Frontal cortex (tissue), 4 donors: ENCODE data around the gene CD244. TPM values are rescaled to one million over a fixed set of nuclear protein-coding genes. Genes with fewer than 3 reads are reported as not detected.
"Not testable (repeated sequence)": the region's sequence is repeated elsewhere in the genome, so short reads cannot be mapped to it uniquely, and the experiment has no call there.

Experiments
- DNase-seq, 2 donors: peaks; one replicate each; pipeline ENCODE4 v3.0.0; 2012; ENCODE audit warnings: low spot score in 2 of 2
- FAIRE-seq: peaks from 2 replicates; lab custom pipeline; 2012; peaks lifted over from hg19 to GRCh38; lab: Jason Lieb, UNC
- total RNA-seq: library from RNA; depleted of rRNA; stranded (reverse); fragments of >200 nt; gene quantifications from one replicate; pipeline ENCODE4 v1.2.3, GENCODE V29; 2014
- donor health status: control.
- donor health status: control.
- donor health status: control.

The CD244 gene, protein sequence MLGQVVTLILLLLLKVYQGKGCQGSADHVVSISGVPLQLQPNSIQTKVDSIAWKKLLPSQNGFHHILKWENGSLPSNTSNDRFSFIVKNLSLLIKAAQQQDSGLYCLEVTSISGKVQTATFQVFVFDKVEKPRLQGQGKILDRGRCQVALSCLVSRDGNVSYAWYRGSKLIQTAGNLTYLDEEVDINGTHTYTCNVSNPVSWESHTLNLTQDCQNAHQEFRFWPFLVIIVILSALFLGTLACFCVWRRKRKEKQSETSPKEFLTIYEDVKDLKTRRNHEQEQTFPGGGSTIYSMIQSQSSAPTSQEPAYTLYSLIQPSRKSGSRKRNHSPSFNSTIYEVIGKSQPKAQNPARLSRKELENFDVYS
- not detected for total RNA-seq

- FAIRE-seq (no peak), DNase-seq (no peak)
These were observed at the start of gene CD244 for GRCh38 chr1:160862203-160863060. Gene CD244 (minus strand): TSS chr1:160862887. CDS start chr1:160862677, 210 bp downstream.

GRCh38 chr1:160911925-160912324 lies 49.2 kb upstream of the CD244 start:
- DNase-seq (no peak), FAIRE-seq (no peak)

GRCh38 chr1:160911441-160911840 lies 48.8 kb upstream of the CD244 start:
- DNase-seq (no peak), FAIRE-seq (no peak)

DNA sequence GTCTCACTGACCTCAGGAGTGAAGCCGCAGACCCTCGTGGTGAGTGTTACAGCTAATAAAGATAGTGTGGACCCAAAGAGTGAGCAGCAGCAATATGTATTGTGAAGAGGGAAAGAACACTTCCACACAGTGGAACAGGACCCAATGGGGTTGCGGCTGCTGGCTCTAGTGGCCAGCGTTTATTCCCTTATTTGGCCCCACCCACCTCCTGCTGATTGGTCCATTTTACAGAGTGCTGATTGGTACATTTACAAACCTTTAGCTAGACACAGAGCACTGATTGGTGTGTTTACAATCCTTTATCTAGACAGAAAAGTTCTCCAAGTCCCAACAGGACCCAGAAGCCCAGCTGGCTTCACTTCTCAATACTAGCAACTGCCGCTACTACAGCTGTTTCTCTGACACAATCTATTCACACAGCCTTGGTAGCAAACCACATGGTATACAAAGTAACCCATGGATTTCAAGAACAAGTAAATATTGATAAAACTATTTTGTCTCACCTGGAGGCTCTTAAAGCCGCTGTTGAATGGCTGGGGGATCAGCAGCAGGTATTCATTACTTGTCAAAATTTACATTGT lies 47.6 kb upstream of the CD244 start:
- DNase-seq = no peak
- no peak for FAIRE-seq

DNA sequence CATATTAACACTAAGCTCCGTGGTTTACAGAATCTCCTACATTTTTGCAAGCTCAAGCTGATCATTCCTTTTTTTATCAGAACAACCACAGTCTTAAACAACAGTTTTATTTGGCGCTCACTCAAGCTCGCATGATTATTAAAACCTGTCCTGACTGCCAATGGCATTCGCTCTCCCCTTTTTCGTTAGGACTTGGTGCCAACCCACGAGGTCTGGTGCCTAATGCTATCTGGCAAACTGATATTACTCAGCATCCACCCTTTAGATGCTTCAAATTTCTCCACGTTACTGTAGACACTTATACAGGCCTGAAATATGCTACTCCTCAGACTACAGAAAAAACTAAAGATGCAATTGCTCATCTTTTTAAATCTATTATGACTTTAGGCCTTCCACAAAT lies 45.3 kb upstream of the CD244 start:
- FAIRE-seq (no peak), DNase-seq (no peak)

DNA sequence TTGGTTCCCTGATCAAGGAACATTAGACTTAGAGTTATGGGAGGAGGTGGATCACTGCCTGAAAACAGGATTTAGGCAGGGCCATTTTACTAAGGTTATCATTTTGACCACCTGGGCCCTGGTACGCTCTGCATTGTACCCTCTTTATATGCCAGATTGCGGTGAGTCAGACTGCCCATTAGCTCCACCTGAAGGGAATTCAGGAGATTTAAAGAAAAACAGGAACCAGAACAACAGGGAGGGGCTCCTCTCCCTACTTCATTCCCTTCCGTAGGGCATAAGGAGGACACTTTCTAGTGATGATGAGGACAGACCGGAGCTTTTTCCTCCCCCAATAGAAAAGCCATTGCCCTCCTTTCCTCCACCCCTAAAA lies 42.9 kb upstream of the CD244 start:
- DNase-seq = no peak
- FAIRE-seq = no peak

DNA sequence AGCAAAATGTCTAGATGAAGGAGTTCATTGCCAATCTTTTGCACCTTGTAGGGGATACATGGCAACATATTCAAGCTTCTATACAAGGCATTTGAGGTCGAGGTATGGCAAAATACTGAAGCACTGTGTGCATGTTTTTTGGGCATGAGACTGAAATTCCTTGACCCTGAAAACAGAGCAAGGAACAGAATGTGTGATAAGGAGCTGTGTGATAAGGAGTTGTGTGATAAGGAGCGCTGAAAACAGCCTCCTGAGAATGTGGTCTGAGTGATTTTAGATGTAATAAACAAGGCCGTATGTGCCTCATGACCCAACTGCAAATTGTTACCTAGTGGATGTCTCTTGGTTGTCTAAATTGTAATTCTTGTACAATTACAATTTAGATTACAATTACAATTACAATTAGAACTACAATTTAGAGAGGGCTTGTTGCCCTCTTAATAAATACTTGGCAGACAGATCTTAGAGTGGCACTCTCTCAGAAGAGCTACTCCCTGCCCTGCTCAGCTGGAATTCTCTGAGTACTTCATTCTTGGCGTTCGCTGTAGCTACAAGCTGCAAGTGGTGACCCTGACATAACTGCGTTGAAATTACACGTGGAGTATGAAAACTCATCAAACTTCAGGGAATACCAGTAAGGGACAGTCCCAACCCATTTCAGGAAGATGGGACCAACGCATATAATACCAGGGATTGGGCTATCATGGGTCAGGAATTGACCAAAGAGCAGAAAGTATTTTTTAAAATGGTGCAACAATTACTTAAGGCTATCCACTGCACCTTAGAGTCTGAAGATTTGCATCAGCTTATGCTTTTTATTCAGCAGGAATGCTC lies 42.3 kb upstream of the CD244 start:
- no peak for FAIRE-seq
- DNase-seq = no peak

- not testable (repeated sequence) for FAIRE-seq, DNase-seq
These were observed 39.6 kb upstream of the CD244 start for GRCh38 chr1:160902251-160902650.

- FAIRE-seq (no peak), DNase-seq (no peak)
These were observed 39.1 kb upstream of the CD244 start for GRCh38 chr1:160901768-160902167.

DNA sequence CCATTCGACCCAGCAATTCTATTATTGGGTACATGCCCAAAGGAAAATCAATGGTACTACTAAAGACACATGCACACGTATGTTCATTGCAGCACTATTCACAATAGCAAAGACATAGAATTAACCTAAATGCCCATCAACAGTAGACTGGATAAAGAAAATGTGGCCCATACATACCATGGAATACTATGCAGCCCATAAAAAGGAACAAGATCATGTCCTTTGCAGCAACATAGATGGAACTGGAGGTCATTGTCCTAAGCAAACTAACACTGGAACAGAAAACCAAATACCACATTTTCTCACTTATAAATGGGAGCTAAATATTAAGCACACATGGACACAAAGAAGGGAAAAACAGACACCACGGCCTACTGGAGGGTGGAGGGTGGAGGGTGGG lies 38.0 kb upstream of the CD244 start:
- not testable (repeated sequence) for DNase-seq, FAIRE-seq

- not testable (repeated sequence) for DNase-seq, FAIRE-seq
These were observed 31.9 kb upstream of the CD244 start for GRCh38 chr1:160894368-160895135.

GRCh38 chr1:160891474-160891873 lies 28.8 kb upstream of the CD244 start:
- DNase-seq (no peak), FAIRE-seq (no peak)

DNA sequence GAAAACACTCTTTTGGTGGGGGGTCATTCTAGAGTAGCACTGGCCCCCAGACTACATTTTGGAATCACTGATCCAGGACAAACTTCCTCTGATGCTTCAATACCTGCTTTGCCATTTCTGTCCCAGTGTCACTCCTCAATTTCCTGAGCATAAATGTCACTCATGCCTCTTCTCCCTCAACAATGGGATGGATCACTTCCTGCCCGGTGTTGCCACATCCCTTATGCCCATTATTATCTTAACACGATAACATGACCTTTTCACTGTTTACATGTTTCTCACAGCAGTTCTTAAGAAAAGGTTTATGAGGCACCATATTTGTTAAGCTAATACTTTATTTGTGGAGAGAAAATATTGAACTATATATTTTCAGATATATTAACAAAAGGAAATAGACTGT lies 26.2 kb upstream of the CD244 start:
- FAIRE-seq = no peak
- no peak for DNase-seq

DNA sequence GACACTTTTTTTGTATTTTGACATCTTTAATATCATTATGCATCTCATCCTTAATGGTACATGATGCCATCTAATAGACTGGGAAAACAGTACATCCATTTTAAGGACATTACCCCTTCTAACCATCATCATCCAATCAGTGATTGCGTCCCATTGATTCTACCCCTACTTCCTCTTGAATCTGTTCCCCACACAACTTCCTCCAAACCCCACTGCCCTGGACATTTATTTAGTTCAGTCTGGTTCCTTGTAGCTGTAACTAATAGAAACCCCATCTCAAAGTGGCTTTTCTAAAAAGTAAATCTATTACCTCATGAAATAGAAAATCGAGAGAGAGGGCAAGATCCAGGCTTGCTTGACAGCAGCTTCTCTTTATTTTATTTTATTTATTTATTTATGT lies 24.4 kb upstream of the CD244 start:
- DNase-seq (no peak), FAIRE-seq (no peak)

DNA sequence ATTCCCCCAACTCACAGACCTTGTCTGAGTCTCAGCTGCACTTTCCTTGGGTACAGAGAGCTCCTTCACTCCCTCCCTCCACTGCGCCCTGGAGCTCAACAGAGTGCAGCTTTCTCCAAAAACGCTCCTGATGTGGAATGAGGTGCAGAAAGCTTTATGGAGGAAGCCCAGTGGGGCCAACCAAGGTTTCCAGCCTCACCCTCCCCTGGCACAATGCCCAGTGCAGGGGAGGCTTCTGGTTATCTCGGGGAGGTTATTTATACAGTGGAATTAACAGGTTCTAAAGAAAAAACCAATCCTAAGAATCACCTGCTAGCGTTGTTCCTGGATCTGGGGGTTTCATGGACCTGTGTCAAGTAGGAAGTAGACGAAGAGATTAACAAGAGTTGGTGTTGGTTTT lies 22.4 kb upstream of the CD244 start, which contains the start of gene ITLN1:
Gene ITLN1, minus strand, starts transcription at position 139 of the 400 bp plus-strand sequence. CDS start 303 bp downstream, outside the sequence.
- no peak for DNase-seq
- no peak for FAIRE-seq

- no peak for DNase-seq
- no peak for FAIRE-seq
These were observed 21.9 kb upstream of the CD244 start for GRCh38 chr1:160884579-160884978.

- FAIRE-seq (no peak), DNase-seq (no peak)
These were observed 21.2 kb upstream of the CD244 start for GRCh38 chr1:160883581-160884513.

DNA sequence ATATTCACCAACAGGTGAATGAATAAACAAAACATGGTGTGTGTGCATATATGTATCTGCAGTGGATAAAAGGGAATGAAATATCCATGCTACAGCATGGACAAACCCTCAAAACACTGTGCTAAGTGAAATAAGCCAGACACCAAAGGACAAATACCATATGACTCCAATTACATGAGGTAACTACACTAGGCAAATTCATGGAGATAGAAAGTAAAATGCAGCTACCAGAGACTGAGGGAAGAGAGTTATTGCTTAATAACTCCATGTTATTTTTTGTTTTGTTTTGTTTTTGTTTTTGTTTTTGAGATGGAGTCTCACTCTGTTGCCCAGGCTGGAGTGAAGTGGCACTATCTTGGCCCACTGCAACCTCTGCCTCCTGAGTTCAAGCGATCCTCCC lies 19.9 kb upstream of the CD244 start:
- FAIRE-seq (no peak), DNase-seq (no peak)
